HL-60/S4 treated with phorbol 12-myristate 13-acetate at 8.2 ng/mL for 4 days and 3 days (cell line): ENCODE results near the gene CSE1L.
"Not testable (repeated sequence)": the region's sequence is repeated elsewhere in the genome, so short reads cannot be mapped to it uniquely, and the experiment has no call there.

Experiments used
- in situ Hi-C: fragments of 300-500 bp; cut with MboI; formaldehyde crosslinking; loops from 2 replicates; pipeline ENCODE4 v1.15.0; 2022; ENCODE audit warnings: low sequenced_read_pairs

Gene CSE1L

DNA sequence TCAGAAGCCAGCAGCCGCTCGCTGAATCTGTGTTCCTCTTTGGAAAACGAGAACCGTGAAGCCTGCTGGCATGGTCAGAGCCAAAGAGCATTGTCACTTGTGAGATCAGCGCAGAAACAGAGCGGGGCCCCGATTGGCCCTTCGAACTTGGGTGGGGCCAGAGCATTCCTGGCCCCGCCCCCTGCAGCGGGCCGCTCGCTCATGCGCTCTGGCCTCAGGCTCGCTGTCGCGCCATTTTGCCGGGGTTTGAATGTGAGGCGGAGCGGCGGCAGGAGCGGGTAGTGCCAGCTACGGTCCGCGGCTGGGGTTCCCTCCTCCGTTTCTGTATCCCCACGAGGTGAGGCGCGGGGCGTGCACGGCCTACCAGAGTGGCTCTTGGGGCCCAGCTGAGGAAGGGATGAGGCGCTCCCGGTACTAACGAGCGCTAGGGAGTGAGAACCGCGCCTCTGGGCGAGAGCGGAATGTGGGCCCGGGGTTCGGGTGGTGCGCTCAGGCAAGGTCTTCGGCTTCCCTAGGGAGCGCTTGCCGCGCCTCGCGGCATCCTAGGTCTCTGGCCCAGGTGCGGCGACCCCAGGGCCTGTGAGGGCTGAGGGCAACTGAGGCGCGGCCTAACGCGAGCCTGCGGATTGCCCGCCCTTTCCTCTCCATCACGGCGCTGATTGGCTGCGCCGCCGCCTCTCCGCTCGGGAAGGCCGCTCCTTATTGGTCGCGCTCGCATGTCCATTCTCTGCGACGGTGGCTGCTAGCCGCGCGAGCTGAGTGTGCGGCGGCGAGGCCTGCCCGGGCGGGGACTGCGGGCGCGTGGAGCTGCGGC, at the start of gene CSE1L:
Gene CSE1L (plus strand): TSS at position 226 of the 814 bp plus-strand sequence. CDS start 12,152 bp downstream, outside the sequence.
- in situ Hi-C loops: no loop called here

DNA sequence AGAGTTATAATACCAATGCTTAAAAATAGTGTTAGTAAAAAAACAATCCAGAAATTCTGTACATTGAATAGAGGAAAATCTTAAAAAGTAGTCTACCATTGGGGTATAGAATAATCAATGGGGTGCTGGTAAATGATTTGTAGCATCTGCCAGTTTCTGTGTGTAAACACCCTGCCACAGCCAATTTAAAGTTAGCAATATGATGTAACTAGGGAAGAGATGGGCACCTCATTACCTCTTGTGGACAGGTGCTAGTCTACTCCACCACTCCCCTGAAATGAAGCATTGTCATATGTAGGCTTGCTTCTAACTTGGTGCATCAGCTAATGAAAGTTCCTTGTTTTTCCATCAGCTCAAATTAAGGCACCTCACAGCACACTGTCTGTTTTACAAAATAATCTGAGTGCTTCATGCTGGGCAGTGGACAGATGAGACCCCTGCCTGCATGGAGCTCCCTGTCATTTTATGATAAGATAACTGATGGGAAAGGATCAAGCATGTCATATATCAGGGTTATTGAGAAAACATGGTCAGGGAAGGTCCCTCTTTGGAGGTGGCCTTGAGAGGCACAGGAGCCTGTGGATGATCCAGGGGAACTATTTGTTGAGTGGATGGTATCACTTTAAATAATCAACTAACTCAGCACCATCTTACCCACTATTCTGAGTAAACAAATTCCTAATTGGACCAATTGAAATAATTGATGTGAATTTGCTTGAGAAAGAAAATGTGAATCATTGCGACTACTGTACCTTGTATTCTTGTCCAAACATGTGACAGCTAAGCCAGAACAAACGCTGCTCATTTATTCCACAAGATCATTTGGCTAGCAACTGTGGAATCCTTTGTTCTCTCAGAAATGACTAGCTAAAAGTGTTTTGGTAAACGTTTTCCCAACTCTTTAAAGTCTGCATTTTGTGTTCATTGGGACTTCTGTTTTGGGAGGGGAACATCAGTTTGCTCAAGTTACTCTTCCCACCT, 45.9 kb upstream of the CSE1L start:
- in situ Hi-C loops: no loop called here

DNA sequence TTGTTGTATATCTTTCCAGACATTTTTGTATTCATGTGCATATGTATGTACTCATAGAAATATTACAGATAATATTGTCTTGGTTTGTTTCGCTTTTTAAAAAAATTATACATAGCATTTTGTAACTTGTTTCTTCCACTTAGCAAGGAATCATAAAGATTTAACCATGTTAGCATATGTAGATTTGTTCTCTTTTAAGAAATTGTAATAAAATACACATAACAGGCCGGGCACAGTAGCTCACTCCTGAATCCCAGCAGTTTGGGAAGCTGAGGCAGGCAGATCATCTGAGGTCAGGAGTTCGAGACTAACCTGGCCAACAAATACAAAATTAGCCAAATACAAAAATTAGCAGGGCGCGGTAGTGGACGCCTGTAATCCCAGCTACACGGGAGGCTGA, 44.4 kb upstream of the CSE1L start:
- in situ Hi-C loops: no loop called here

DNA sequence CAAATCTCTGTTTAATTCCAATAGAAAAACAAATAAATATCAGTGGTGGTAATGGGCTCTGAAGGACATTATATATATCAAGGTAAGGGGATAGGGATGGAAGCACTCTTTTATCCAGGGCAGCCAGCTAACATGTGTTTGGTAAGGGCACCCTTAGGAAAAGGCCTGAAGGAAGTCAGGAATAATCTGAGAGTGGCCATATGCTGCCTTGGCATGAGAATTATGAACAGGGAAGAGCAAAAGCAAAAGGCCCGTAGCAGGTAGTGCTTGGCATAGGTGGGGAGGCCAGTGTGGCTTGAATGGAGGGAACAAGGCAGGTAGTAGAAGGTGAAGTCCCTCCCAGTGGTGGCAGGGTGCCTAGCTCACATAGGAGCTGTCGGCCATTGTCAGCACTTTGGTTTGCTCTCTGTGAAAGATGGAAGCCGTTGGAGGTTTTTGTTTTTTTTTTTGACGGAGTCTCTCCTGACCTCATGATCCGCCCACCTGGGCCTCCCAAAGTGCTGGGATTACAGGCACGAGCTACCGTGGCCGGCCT, 39.6 kb upstream of the CSE1L start:
- in situ Hi-C loops: no loop called here

DNA sequence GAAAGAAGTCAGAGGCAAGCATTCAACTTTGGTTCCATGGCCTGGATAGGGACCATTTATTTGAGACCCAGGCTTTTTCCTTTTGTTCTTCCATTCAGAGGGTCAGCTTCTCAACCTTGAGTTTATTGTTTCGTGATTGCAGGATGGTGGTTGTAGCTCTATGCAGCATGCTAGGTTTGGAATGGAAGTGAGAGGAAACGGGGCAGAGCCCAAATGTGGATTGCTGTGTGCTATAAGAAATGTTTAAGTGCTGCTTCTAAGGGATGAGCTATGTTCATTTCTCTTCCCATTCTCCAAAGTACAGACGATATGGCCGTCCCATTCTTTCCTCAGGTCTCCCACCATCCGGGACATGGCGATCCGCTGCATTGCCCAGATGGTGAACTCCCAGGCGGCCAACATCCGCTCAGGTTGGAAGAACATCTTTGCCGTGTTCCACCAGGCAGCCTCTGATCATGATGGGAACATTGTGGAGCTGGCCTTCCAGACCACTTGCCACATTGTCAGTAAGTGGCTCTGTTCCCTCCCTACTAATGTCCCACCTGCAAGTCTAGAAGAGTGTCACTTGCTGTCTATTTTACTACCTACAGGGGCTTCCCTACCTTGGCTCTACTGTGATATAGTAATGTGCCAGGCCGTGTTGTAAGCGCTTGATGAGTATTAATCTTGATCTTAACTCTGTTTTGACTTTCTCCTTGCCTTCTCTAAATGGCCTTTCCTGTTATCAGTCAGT, 36.0 kb upstream of the CSE1L start:
- in situ Hi-C loops: no loop called here

GRCh38 chr20:49024220-49024619, 21.9 kb upstream of the CSE1L start:
- in situ Hi-C loops: no loop called here

GRCh38 chr20:49028177-49028576, 17.9 kb upstream of the CSE1L start:
- in situ Hi-C loops: not testable (repeated sequence)

DNA sequence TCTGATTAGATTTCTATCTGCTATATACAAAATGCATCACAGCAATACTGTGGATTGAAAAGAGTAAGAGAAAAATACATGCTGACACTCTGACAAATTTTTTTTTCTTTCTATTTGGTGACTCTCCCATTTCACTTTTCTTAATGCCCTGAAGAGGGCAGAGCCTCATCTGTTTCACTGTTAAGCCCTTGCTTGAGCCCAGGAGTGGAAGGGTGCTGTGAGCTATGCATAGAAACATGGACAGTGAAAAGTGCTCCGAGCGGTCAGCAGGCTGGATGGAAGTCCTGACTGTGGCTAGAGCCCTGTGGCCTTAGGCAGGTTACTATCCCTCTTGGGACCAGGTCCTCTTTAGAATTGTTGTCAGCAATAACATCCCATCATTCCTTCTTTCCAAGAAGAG, 17.4 kb upstream of the CSE1L start:
- in situ Hi-C loops: no loop called here

GRCh38 chr20:49029203-49029602, 16.9 kb upstream of the CSE1L start:
- in situ Hi-C loops: no loop called here

- in situ Hi-C loops: no loop called here
These were observed 15.0 kb upstream of the CSE1L start for GRCh38 chr20:49030954-49031619.

DNA sequence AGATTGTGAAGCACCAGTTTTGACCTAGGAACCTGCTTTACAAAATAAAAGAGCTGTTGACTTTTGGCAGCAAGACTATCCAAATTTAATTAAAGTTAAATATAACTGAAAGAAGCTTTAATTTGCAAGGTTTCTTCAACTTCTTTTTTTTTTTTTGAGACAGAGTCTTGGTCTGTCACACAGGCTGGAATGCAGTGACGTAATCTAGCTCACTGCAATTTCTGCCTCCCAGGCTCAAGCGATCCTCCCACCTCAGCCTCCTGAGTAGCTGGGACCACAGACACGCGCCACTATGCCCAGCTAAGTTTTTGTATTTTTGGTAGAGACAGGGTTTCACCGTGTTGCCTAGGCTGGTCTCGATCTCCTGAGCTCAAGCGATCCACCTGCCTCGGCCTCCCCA, 13.7 kb upstream of the CSE1L start:
- in situ Hi-C loops: no loop called here

GRCh38 chr20:49034070-49034732, 11.9 kb upstream of the CSE1L start:
- in situ Hi-C loops: no loop called here

DNA sequence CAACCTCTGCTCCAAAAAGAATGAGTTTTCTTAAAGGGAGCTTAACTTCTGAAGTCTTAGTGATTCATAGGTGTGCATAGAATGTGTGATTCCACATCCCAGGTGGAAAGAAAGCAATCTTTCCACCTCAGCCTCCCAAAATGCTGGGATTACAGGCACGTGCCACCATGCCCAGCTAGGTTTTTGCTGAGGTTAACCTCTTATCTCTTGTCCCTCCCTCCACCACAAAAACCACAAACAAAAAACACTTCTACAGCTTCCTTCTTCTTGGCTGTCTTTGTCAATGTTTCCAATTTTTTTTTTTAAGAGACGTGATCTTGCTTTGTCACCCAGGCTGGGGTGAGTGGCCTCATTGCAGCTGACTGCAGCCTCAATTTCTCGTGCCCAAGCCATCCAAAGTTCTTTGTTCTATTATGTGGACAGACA, 8.1 kb upstream of the CSE1L start:
- in situ Hi-C loops: no loop called here

DNA sequence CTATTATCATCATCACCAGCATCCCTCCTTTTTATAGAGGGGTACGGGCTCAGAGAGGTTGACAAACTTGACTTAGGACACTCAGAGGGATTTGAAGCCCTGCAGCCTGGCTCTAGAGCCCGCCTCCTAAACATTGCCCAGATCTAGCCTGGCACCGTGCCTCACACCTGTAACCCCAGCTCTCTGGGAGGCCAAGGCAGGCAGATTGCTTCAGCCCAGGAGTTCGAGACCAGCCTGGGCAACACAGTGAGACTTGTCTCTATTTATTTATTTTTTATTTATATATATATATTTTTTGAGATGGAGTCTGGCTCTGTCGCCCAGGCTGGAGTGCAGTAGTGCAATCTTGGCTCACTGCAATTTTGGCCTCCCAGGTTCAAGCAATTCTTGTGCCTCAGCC, 6.3 kb upstream of the CSE1L start:
- in situ Hi-C loops: no loop called here

DNA sequence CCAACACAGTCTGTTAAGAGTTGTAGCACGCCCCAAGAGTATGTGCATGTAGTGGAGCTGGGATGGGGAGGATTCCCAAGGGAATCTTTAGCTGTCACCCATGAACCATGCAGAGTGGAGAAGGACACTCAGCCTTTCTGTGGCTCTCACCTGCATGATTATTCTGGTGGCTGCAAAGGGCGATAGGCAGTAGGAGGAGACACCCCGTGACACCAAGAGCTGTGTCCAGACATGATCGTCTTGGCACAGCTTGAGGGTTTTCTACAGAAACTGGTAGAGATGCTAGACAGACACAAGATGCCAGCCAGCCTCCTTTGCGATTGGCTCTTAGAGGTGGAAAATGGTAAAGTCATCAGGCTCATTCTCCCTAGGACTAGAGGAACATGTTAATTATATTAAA, 3.1 kb upstream of the CSE1L start:
- in situ Hi-C loops: no loop called here

- in situ Hi-C loops: no loop called here
These were observed 549 bp upstream of the CSE1L start for GRCh38 chr20:49045440-49046086.

- in situ Hi-C loops: no loop called here
These were observed 6.2 kb downstream of the CSE1L start for GRCh38 chr20:49052334-49052733.

- in situ Hi-C loops: no loop called here
These were observed 8.0 kb downstream of the CSE1L start for GRCh38 chr20:49054056-49054643.

- in situ Hi-C loops: no loop called here
These were observed 17.2 kb downstream of the CSE1L start for GRCh38 chr20:49063279-49063678.
